GM12878 (cell line): ENCODE measurements around the gene ST6GALNAC3. TPM values are rescaled to one million over a fixed set of nuclear protein-coding genes. Genes with fewer than 3 reads are reported as not detected.

Source experiments
- ATAC-seq: fragments of 200-7000 bp; cut with Tn5 transposase; 3 replicates; pipeline ENCODE4 v1.9.1; 2020; ENCODE audit warnings: mild to moderate bottlenecking, moderate library complexity
- BruUV-seq: library from RNA; stranded (reverse); fragments of 400-500 nt; replicated peaks from 2 replicates; lab custom pipeline; 2021; lab: Mats Ljungman, UMichigan
- CTCF ChIA-PET: fragments of 300-600 bp; sonication (Branson Sonifier 250); formaldehyde crosslinking; extraction: SDS; loops from one replicate; lab custom pipeline; 2021; ENCODE audit warnings: inconsistent platforms; lab: Yijun Ruan, JAX
- POLR2A ChIA-PET: fragments of 350-600 bp; formaldehyde crosslinking; extraction: SDS; loops from one replicate; lab custom pipeline; 2021; ENCODE audit warnings: inconsistent platforms; lab: Charles Lee
- RAD21 ChIA-PET: fragments of 300-600 bp; sonication (Branson Sonifier 250); formaldehyde crosslinking; loops from one replicate; lab custom pipeline; 2023; ENCODE audit warnings: antibody characterized with exemption; ENCODE audit not compliant: unreplicated experiment; lab: Charles Lee
- SMC1A ChIA-PET: fragments of 300-600 bp; sonication (Branson Sonifier 250); formaldehyde crosslinking; loops from one replicate; lab custom pipeline; 2023; ENCODE audit not compliant: unreplicated experiment, uncharacterized antibody; lab: Charles Lee
- DNase-seq: peaks from one replicate; pipeline ENCODE4 v3.0.0-alpha.2; 2011; ENCODE audit warnings: low read depth, low spot score
- FAIRE-seq: peaks from 3 replicates; lab custom pipeline; 2011; peaks lifted over from hg19 to GRCh38; lab: Jason Lieb, UNC
- H2AFZ ChIP-seq: 2 replicates; pipeline ENCODE4 v1.6.0; 2011; ENCODE audit warnings: low read depth, low read length, control low read depth; ENCODE audit not compliant: control insufficient read depth
- H3K27ac ChIP-seq: 2 replicates; pipeline ENCODE4 v1.5.1; 2011; ENCODE audit warnings: control low read depth; ENCODE audit not compliant: control insufficient read depth, insufficient read depth
- H3K27me3 ChIP-seq, 2 experiments: replicated peaks in 1 of 2; 2 replicates each; pipeline versions ENCODE4 v1.6.0 to v1.6.1; 2011; ENCODE audit warnings: low read length in 1 of 2; ENCODE audit not compliant: control insufficient read depth in 2 of 2, insufficient read depth in 2 of 2
- H3K36me3 ChIP-seq, 2 experiments: 2 replicates each; pipeline ENCODE4 v1.5.1; 2011; ENCODE audit warnings: low read length in 1 of 2; ENCODE audit not compliant: control insufficient read depth in 2 of 2, insufficient read depth in 2 of 2
- H3K4me1 ChIP-seq: 2 replicates; pipeline ENCODE4 v1.6.1; 2011; ENCODE audit warnings: mild to moderate bottlenecking, low read length, moderate library complexity, mixed read lengths; ENCODE audit not compliant: control insufficient read depth, insufficient read depth
- H3K4me2 ChIP-seq: 2 replicates; pipeline ENCODE4 v1.6.0; 2011; ENCODE audit warnings: control low read depth; ENCODE audit not compliant: control insufficient read depth, insufficient read depth
- H3K4me3 ChIP-seq: fragments of 200-600 bp; sonication (generic); 2 replicates; pipeline ENCODE4 v1.5.1; 2016
- H3K79me2 ChIP-seq: 2 replicates; pipeline ENCODE4 v1.6.0; 2011; ENCODE audit warnings: low read length; ENCODE audit not compliant: control insufficient read depth, insufficient read depth
- H3K9ac ChIP-seq: 2 replicates; pipeline ENCODE4 v1.8.0; 2011; ENCODE audit warnings: low read length, control low read depth, mixed read lengths; ENCODE audit not compliant: control insufficient read depth, insufficient read depth
- H3K9me3 ChIP-seq: replicated peaks from 3 replicates; pipeline ENCODE4 v1.5.1; 2011; ENCODE audit warnings: mild to moderate bottlenecking, low read length; ENCODE audit not compliant: control insufficient read depth, insufficient read depth
- H4K20me1 ChIP-seq: 2 replicates; pipeline ENCODE4 v1.6.0; 2011; ENCODE audit not compliant: control insufficient read depth, insufficient read depth
- DPF2 ChIP-seq: fragments of 450-650 bp; IDR thresholded peaks from 2 replicates; pipeline ENCODE4 v1.6.1; 2017; ENCODE audit warnings: mild to moderate bottlenecking
- HDAC2 ChIP-seq: fragments of 200-600 bp; sonication (generic); IDR thresholded peaks from 2 replicates; pipeline ENCODE4 v1.6.1; 2017
- HDGF ChIP-seq: fragments of 450-650 bp; IDR thresholded peaks from 2 replicates; pipeline ENCODE4 v1.6.1; 2016; ENCODE audit warnings: antibody characterized with exemption
- KLF5 ChIP-seq: fragments of 450-650 bp; IDR thresholded peaks from 2 replicates; pipeline ENCODE4 v1.6.1; 2014; ENCODE audit warnings: mild to moderate bottlenecking; ENCODE audit not compliant: partially characterized antibody
- LARP7 ChIP-seq: fragments of 450-650 bp; IDR thresholded peaks from 2 replicates; pipeline ENCODE4 v1.6.1; 2017; ENCODE audit warnings: mild to moderate bottlenecking
- MEF2B ChIP-seq: fragments of 450-650 bp; IDR thresholded peaks from 2 replicates; pipeline ENCODE4 v1.6.1; 2018; ENCODE audit warnings: mild to moderate bottlenecking, moderate library complexity; ENCODE audit not compliant: partially characterized antibody, poor library complexity, severe bottlenecking
- MTA2 ChIP-seq: fragments of 450-650 bp; IDR thresholded peaks from 2 replicates; pipeline ENCODE4 v1.6.1; 2016; ENCODE audit warnings: low read depth, mild to moderate bottlenecking, moderate library complexity
- PAX8 ChIP-seq: fragments of 450-650 bp; IDR thresholded peaks from 2 replicates; pipeline ENCODE4 v1.6.1; 2017; ENCODE audit warnings: mild to moderate bottlenecking, moderate library complexity
- POLR2AphosphoS2 ChIP-seq: IDR thresholded peaks from 2 replicates; pipeline ENCODE4 v1.6.1; 2011; ENCODE audit warnings: low read depth, mild to moderate bottlenecking, low read length, improper control_type of control experiment, moderate library complexity
- RB1 ChIP-seq: fragments of 450-650 bp; formaldehyde crosslinking; IDR thresholded peaks from 2 replicates; pipeline ENCODE4 v1.6.1; 2017; ENCODE audit warnings: mild to moderate bottlenecking, borderline replicate concordance
- RCOR1 ChIP-seq: conservative IDR thresholded peaks from 2 replicates; pipeline ENCODE4 v1.6.1; 2012; ENCODE audit warnings: low read depth, low read length, improper control_type of control experiment
- SMARCA5 ChIP-seq: fragments of 450-650 bp; IDR thresholded peaks from 2 replicates; pipeline ENCODE4 v1.6.1; 2017; ENCODE audit warnings: mild to moderate bottlenecking
- SMC3 ChIP-seq: IDR thresholded peaks from 2 replicates; pipeline ENCODE4 v1.6.1; 2011; ENCODE audit warnings: low read length, improper control_type of control experiment, borderline replicate concordance
- SP1 ChIP-seq: IDR thresholded peaks from one replicate; pipeline ENCODE4 v1.6.1; 2011; ENCODE audit warnings: low read depth, low read length
- STAT3 ChIP-seq: IDR thresholded peaks from 2 replicates; pipeline ENCODE4 v1.6.1; 2011; ENCODE audit warnings: low read depth, low read length, improper control_type of control experiment
- TCF12 ChIP-seq: IDR thresholded peaks from 2 replicates; pipeline ENCODE4 v1.6.1; 2011; ENCODE audit warnings: low read depth, mild to moderate bottlenecking, low read length
- USF1 ChIP-seq: IDR thresholded peaks from 2 replicates; pipeline ENCODE4 v1.6.1; 2011; ENCODE audit warnings: borderline replicate concordance, low read depth, mild to moderate bottlenecking, moderate library complexity, mixed read lengths, low read length; ENCODE audit not compliant: insufficient read depth; ENCODE audit errors: extremely low read length
- ZNF687 ChIP-seq: fragments of 450-650 bp; IDR thresholded peaks from 2 replicates; pipeline ENCODE4 v1.6.1; 2017; ENCODE audit warnings: mild to moderate bottlenecking, moderate library complexity
- WGBS: methylation state at CpG from one replicate; pipeline ENCODE4 v1.1.6; 2016; ENCODE audit warnings: low lambda C conversion rate; ENCODE audit not compliant: insufficient replicate concordance, insufficient coverage; ENCODE audit errors: missing lambda C conversion rate; 5-methylcytosine and 5-hydroxymethylcytosine counted together
- in situ Hi-C: fragments of 300-500 bp; cut with MboI; formaldehyde crosslinking; loops from 9 replicates; pipeline ENCODE4 v1.14.3; 2018; ENCODE audit warnings: mixed read lengths
- intact Hi-C: fragments of 100-400 bp; cut with micrococcal nuclease; formaldehyde crosslinking; loops from one replicate; pipeline ENCODE4 v1.14.2; 2022; ENCODE audit not compliant: unreplicated experiment
- polyA plus RNA-seq, 11 experiments: library from polyadenylated mRNA; depleted of rRNA in 4 of 11; unstranded in 6 of 11; stranded (reverse) in 5 of 11; fragments of >200 nt; fragmentation: Nextera tagmentation in 4 of 11; fragmentation: Illumina TruSeq in 1 of 11; extraction: Ambion mirVana in 4 of 11; extraction: Trizol in 1 of 11; gene quantifications; 1 replicate in 1 of 11; 2 replicates in 10 of 11; pipeline versions ENCODE4 v1.2.1 to v1.2.3, GENCODE V29; 2011 to 2016; ENCODE audit warnings: inconsistent platforms in 2 of 11, missing spikeins in 2 of 11, low read depth in 1 of 11
- total RNA-seq, 4 experiments: library from RNA; depleted of rRNA in 3 of 4; stranded (reverse); fragments of >200 nt in 3 of 4; fragmentation: Illumina TruSeq in 1 of 4; extraction: Trizol in 1 of 4; gene quantifications; 2 replicates each; pipeline versions ENCODE4 v1.2.1 to v1.2.3, GENCODE V29; 2013 to 2021

ST6GALNAC3 gene
- total and polyA plus RNA-seq, 10 of the 15 experiments (the other 5 are each of a cell fraction or from before 2014, with no cell fraction given) = 0.04 to 0.68 (median 0.18) TPM; not detected in 3

GRCh38 chr1:76113446-76113845, 38.9 kb downstream of the ST6GALNAC3 start:
- SMC1A ChIA-PET = no interaction called here

GRCh38 chr1:76115171-76115570, 40.6 kb downstream of the ST6GALNAC3 start:
- H3K36me3 ChIP-seq = no peaks in the 10 kb centered on the region
- FAIRE-seq (no peak), DNase-seq (no peak), ATAC-seq (no peak)
- WGBS = 41% methylated on average over 2 of the region's 2 CpGs
- ChIA-PET SMC1A (no interaction called here), POLR2A (no interaction called here), RAD21 (no interaction called here), CTCF (no interaction called here)
- in situ Hi-C loops (no loop called here), intact Hi-C loops (no loop called here)
- no peak overlapping the region for H3K4me3 ChIP-seq
- H3K4me1 ChIP-seq = no peaks in the 10 kb centered on the region
- H3K27ac ChIP-seq = no peak overlapping the region
- H3K27me3 ChIP-seq = no peaks in the 10 kb centered on the region
- no TSS peak for BruUV-seq
- H4K20me1 ChIP-seq = no peaks in the 10 kb centered on the region
- no peak overlapping the region for H3K4me2 ChIP-seq
- H3K9ac ChIP-seq = no peak overlapping the region
- H3K9me3 ChIP-seq = no peaks in the 10 kb centered on the region
- no peaks in the 10 kb centered on the region for H3K79me2 ChIP-seq
- H2AFZ ChIP-seq = no peak overlapping the region
- no peak for TF ChIP-seq RCOR1
- no peak for TF ChIP-seq SMARCA5
- no peak for TF ChIP-seq LARP7
- TF ChIP-seq KLF5 = no peak
- TF ChIP-seq POLR2AphosphoS2 = no peak
- no peak for TF ChIP-seq HDAC2
- no peak for TF ChIP-seq USF1
- no peak for TF ChIP-seq ZNF687
- TF ChIP-seq SP1 = no peak
- no peak for TF ChIP-seq RB1
- no peak for TF ChIP-seq MEF2B
- no peak for TF ChIP-seq PAX8
- TF ChIP-seq MTA2 = no peak
- TF ChIP-seq TCF12 = no peak
- TF ChIP-seq, all 136 proteins: peak for 0

More at GRCh38 chr1:76113446-76113845, 38.9 kb downstream of the ST6GALNAC3 start:
- no peaks in the 10 kb centered on the region for H3K36me3 ChIP-seq
- ATAC-seq (no peak), DNase-seq (no peak), FAIRE-seq (no peak)
- no TSS peak for BruUV-seq
- H4K20me1 ChIP-seq = no peaks in the 10 kb centered on the region
- in situ Hi-C loops (no loop called here), intact Hi-C loops (no loop called here)
- H2AFZ ChIP-seq = no peak overlapping the region
- H3K79me2 ChIP-seq = no peaks in the 10 kb centered on the region
- ChIA-PET RAD21 (no interaction called here), POLR2A (interaction anchor here (0.7 kb wide), 1 partner anchor 41 kb away, joined by 4 read pairs; no protein-coding TSS in a partner anchor), CTCF (no interaction called here)
- H3K27me3 ChIP-seq = no peaks in the 10 kb centered on the region
- H3K4me1 ChIP-seq = no peaks in the 10 kb centered on the region
- no peak overlapping the region for H3K9ac ChIP-seq
- no peak overlapping the region for H3K4me2 ChIP-seq
- TF ChIP-seq SMC3 (no peak), DPF2 (no peak), HDGF (no peak), STAT3 (no peak), LARP7 (no peak)
- H3K4me3 ChIP-seq = no peak overlapping the region
- H3K27ac ChIP-seq = no peak overlapping the region
- H3K9me3 ChIP-seq = no peaks in the 10 kb centered on the region
